ENCODE results near the gene SENP7. TPM values are rescaled to one million over a fixed set of nuclear protein-coding genes. Genes with fewer than 3 reads are reported as not detected.

Gene SENP7
- total RNA-seq, 1 donor from 2014 or later: 18.2 TPM

GRCh38 chr3:101377796-101378195 is 135.2 kb downstream of the SENP7 start:
- Histone ChIP-seq H3K36me3 (no peaks in the 10 kb centered on the region), H3K9me3 (no peaks in the 10 kb centered on the region), H3K27ac (no peak overlapping the region), H3K4me3 (no peak overlapping the region), H3K27me3 (ENCODE audit: low read depth) (no peaks in the 10 kb centered on the region), H3K4me1 (peaks cover 6% of the 10 kb centered on the region)
- ATAC-seq: no peak
- no peak for TF ChIP-seq CTCF (IDR thresholded peaks at IDR 0.05)
- DNase-seq: no peak
- intact Hi-C loops (cut with DNase I): no loop called here

GRCh38 chr3:101377209-101377608 is 135.8 kb downstream of the SENP7 start:
- peaks cover 6% of the 10 kb centered on the region for H3K4me1 ChIP-seq
- no peak for ATAC-seq
- intact Hi-C loops (cut with DNase I): no loop called here
- no peak for DNase-seq
- H3K4me3 ChIP-seq: no peak overlapping the region
- H3K9me3 ChIP-seq: no peaks in the 10 kb centered on the region
- no peaks in the 10 kb centered on the region for H3K27me3 ChIP-seq (ENCODE audit: low read depth)
- no peak overlapping the region for H3K27ac ChIP-seq
- H3K36me3 ChIP-seq: no peaks in the 10 kb centered on the region
- no peak for TF ChIP-seq CTCF (IDR thresholded peaks at IDR 0.05)

- peaks cover 6% of the 10 kb centered on the region for H3K4me1 ChIP-seq
- intact Hi-C loops (cut with DNase I): no loop called here
- no peaks in the 10 kb centered on the region for H3K9me3 ChIP-seq
- ATAC-seq (no peak), DNase-seq (no peak)
- no peak overlapping the region for H3K27ac ChIP-seq
- H3K36me3 ChIP-seq: peaks cover 14% of the 10 kb centered on the region
- H3K27me3 ChIP-seq (ENCODE audit: low read depth): no peaks in the 10 kb centered on the region
- no peak overlapping the region for H3K4me3 ChIP-seq
- TF ChIP-seq CTCF (IDR thresholded peaks at IDR 0.05): no peak
These were observed 137.4 kb downstream of the SENP7 start for GRCh38 chr3:101375586-101375985.

GRCh38 chr3:101362406-101362805 is 150.6 kb downstream of the SENP7 start:
- intact Hi-C loops (cut with DNase I): no loop called here
- TF ChIP-seq CTCF (IDR thresholded peaks at IDR 0.05): no peak
- H3K27me3 ChIP-seq (ENCODE audit: low read depth): no peaks in the 10 kb centered on the region

GRCh38 chr3:101351829-101352228 is 161.2 kb downstream of the SENP7 start:
- peaks cover 11% of the 10 kb centered on the region for H3K36me3 ChIP-seq
- H3K4me3 ChIP-seq: no peak overlapping the region
- H3K4me1 ChIP-seq: no peaks in the 10 kb centered on the region
- no peaks in the 10 kb centered on the region for H3K9me3 ChIP-seq
- H3K27ac ChIP-seq: no peak overlapping the region
- ATAC-seq: no peak
- DNase-seq: no peak
- intact Hi-C loops (cut with DNase I): no loop called here
- TF ChIP-seq CTCF (IDR thresholded peaks at IDR 0.05): no peak
- no peaks in the 10 kb centered on the region for H3K27me3 ChIP-seq (ENCODE audit: low read depth)

More at GRCh38 chr3:101362406-101362805, 150.6 kb downstream of the SENP7 start:
- Histone ChIP-seq H3K27ac (no peak overlapping the region), H3K9me3 (no peaks in the 10 kb centered on the region), H3K4me1 (no peaks in the 10 kb centered on the region), H3K4me3 (no peak overlapping the region), H3K36me3 (peaks cover 30% of the 10 kb centered on the region)
- ATAC-seq: no peak
- no peak for DNase-seq

GRCh38 chr3:101340591-101340990 is 172.4 kb downstream of the SENP7 start:
- no peaks in the 10 kb centered on the region for H3K4me1 ChIP-seq
- ATAC-seq (no peak), DNase-seq (no peak)
- no peaks in the 10 kb centered on the region for H3K9me3 ChIP-seq
- intact Hi-C loops (cut with DNase I): no loop called here
- no peak for TF ChIP-seq CTCF (IDR thresholded peaks at IDR 0.05)
- no peak overlapping the region for H3K27ac ChIP-seq
- no peak overlapping the region for H3K4me3 ChIP-seq
- peaks cover 48% of the 10 kb centered on the region for H3K36me3 ChIP-seq
- no peaks in the 10 kb centered on the region for H3K27me3 ChIP-seq (ENCODE audit: low read depth)

Measured in lower lobe of right lung (tissue), 2 donors.